Brain microvascular endothelial cell (primary cell): ENCODE results near the gene ZNF619.

ENCODE experiments used
- DNase-seq: peaks from one replicate; pipeline ENCODE4 v3.0.0-alpha.2; 2020
- H3K27ac ChIP-seq: fragments of 250-450 bp; sonication (Bioruptor Pico); 2 replicates; pipeline ENCODE4 v1.5.1; 2020; ENCODE audit warnings: mild to moderate bottlenecking, moderate library complexity
- H3K27me3 ChIP-seq: fragments of 250-450 bp; sonication (Bioruptor Pico); replicated peaks from 2 replicates; pipeline ENCODE4 v1.5.1; 2020; ENCODE audit warnings: mild to moderate bottlenecking
- H3K36me3 ChIP-seq: fragments of 250-450 bp; sonication (Bioruptor Pico); replicated peaks from 2 replicates; pipeline ENCODE4 v1.5.1; 2020; ENCODE audit warnings: mild to moderate bottlenecking
- H3K4me3 ChIP-seq: 2 replicates; pipeline ENCODE4 v1.5.1; 2011; ENCODE audit warnings: low read depth, mild to moderate bottlenecking, control low read depth, low read length, moderate library complexity
- CTCF ChIP-seq: IDR thresholded peaks from 2 replicates; pipeline ENCODE4 v1.5.1; 2011; ENCODE audit warnings: low read depth, mild to moderate bottlenecking, moderate library complexity, low read length, control low read depth, inconsistent platforms; ENCODE audit errors: missing control alignments
- in situ Hi-C: cut with HindIII; loops from 2 replicates; pipeline ENCODE4 v1.10.0; 2017; ENCODE audit warnings: low sequenced_read_pairs, low pct_ligation_motif_present

Gene ZNF619

GRCh38 chr3:40528426-40528825 is 51.5 kb downstream of the ZNF619 start:
- no peak overlapping the region for H3K27ac ChIP-seq
- no peak for TF ChIP-seq CTCF
- no peak overlapping the region for H3K4me3 ChIP-seq
- H3K36me3 ChIP-seq, result peaks cover 52% of the 10 kb centered on the region
- DNase-seq, result no peak
- H3K27me3 ChIP-seq, result no peaks in the 10 kb centered on the region
- in situ Hi-C loops, result no loop called here

- no peak overlapping the region for H3K4me3 ChIP-seq
- no peak for TF ChIP-seq CTCF
- H3K27me3 ChIP-seq, result no peaks in the 10 kb centered on the region
- no peak overlapping the region for H3K27ac ChIP-seq
- in situ Hi-C loops, result no loop called here
- H3K36me3 ChIP-seq, result peaks cover 65% of the 10 kb centered on the region
- no peak for DNase-seq
These were observed 55.3 kb downstream of the ZNF619 start for GRCh38 chr3:40532252-40532651.

- in situ Hi-C loops, result no loop called here
- no peaks in the 10 kb centered on the region for H3K27me3 ChIP-seq
- H3K36me3 ChIP-seq, result peaks cover 59% of the 10 kb centered on the region
- H3K4me3 ChIP-seq, result no peak overlapping the region
- no peak for DNase-seq
- no peak for TF ChIP-seq CTCF
- H3K27ac ChIP-seq, result no peak overlapping the region
These were observed 57.4 kb downstream of the ZNF619 start for GRCh38 chr3:40534283-40534682.
